HG03439 (cell line): Measurements from ENCODE around the gene TFAP2B.

Experiments
- ATAC-seq: cut with Tn5 transposase; IDR thresholded peaks from one replicate; pipeline ENCODE4 v1.9.1; 2021; ENCODE audit warnings: mild to moderate bottlenecking, moderate library complexity; ENCODE audit not compliant: unreplicated experiment

Gene TFAP2B

DNA sequence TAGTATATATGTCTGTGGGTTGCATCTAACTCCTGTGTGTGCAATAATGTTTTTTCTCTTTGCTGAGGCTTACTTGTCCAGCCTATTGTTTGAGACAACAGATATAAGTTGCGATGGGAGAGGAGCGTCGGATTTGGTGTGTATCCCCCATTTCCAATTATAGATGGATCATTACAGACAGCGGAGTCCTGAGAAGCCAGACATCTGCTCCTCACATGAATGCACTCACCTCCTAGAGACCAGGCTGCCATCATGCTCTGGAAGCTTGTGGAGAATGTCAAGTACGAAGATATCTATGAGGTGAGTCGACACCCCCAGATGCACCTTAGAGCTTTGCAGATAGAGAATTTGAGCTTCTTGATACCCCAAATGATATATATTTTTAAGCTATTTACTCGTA lies at the start of gene TFAP2B:
TSS of gene TFAP2B (plus strand) at position 199 of the 400 bp plus-strand sequence. CDS start at position 220, 21 bp downstream.
- ATAC-seq, result no peak

DNA sequence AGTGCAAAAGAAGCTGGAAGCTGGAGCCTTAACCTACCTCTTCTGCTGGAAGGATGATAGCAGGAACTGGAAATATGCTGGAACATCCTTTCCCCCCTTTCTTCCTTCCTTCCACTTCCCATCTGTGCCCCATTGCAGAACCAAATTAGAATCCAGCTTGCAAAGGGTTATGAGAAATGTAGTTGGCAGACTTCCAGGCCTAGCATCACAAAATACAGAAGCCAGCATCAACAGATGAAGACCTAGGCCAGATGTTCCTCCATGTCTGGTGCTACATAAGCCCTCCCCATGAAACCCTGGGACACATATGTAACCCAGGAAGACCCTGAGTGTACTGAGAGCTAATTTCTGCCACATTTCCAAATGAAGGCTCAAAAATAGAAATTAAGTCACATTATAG lies 40.0 kb upstream of the TFAP2B start:
- ATAC-seq, result no peak

DNA sequence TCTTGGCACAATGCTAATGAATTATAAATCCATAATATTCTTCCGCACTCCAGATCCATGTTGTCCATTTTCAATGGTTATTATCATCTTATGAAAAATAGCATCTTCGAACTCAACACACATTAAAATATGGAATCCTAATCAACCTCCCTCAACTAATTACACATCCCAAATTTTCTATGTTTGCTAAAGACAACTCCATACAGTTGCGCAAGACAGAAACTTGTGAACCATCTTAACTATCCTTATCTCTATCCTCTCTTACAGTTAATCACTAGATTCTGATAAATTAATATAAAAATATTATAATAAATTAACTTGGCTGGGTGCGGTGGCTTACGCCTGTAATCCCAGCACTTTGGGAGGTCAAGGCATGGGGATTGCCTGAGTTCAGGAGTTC lies 38.3 kb upstream of the TFAP2B start:
- no peak for ATAC-seq

DNA sequence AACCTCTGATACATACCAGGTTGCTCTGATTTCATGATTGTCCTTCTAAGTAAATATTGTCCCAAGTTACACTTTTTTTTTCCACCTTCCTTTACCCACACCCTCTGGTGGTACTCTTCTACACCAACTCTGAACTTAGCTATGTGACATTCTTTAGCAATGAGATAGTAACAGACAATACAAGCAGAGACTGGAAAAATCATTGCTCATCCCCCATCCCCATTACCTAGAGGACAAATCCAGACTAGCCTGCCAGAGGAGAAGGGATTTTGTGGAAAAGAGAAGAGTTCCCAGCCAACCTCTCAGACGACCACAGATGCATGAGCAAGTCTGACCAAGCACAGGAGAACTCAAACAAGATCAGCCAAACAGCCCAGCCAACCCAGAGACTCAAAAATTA lies 32.8 kb upstream of the TFAP2B start:
- ATAC-seq, result no peak

DNA sequence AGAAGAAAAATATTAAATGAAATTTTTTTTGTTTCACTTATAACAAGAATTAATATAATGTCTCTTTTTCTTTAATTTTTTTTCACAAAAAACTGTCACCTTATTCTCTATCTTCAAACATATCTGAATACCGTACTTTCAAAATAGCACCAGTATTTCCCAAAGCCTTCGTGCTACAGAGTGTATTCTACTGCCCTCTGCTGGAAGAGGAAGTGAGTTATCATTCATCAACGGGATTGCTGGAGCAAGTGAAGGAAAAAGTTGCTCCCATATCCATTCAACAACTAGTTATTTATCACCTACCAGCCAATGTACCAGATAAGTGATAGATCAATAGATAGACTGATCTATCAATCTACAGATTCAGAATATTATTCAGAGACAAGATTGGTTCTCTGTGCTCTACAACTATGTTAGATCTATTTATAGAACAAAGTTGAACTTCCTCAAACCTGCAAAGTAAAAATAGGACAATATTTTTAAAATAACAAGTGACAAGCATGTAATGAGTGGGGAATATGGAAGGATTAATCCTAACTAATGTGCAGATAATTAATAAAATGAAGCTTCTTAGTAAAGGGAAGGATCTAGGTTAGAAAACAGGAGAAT lies 26.7 kb upstream of the TFAP2B start:
- ATAC-seq, result no peak

DNA sequence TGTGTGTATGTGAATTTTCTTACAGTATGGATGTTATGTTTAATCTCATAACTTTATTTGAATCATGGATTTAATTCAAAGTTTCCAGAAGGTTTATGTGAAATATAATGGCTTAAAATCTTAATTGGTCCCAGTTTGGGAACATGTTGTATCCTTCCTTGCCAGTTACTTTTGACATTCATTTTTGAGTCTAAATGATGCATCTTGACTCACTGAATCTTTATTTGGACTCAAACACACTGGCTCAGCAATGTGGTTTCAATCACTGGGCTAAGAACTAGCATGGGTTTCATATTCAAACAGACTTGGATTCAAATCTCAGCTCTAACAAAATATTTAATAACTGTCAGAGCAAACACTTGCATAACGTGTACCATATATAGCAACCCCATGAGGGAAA lies 25.9 kb upstream of the TFAP2B start:
- ATAC-seq, result no peak

DNA sequence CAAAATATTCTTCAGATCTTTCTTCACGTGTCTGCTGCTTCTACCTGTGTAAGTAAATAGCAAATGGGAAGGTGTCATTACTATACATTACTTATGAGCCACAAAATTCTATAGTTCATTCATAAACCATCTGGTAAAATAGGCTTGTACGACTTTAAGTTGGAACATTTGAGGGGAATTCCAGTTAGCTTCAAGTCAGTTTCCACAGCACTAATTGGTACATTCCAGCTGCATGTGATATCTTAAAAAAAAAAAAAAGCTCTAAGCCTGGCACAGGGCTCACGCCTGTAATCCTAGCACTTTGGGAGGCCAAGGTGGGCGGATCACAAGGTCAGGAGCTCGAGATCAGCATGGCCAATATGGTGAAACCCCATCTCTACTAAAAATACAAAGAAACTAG lies 23.1 kb upstream of the TFAP2B start:
- no peak for ATAC-seq

DNA sequence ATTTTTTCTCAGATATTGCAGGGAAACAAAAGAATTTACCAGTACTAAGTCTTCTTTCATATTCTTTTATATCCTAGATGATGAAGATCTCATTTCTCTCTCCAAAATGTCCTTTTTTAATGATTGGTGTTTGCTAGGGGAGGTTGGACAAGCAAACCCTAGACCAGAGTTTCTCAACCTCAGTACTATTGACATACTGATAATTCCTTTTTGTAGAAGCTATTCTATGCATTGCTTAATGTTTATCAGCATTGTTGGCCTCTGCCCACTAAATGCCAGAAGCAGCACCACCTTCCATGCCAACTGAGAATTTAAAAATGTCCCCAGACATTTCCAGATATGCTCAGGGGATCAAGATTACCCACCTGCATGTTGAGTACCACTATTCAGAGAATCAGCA lies 14.4 kb upstream of the TFAP2B start:
- no peak for ATAC-seq

DNA sequence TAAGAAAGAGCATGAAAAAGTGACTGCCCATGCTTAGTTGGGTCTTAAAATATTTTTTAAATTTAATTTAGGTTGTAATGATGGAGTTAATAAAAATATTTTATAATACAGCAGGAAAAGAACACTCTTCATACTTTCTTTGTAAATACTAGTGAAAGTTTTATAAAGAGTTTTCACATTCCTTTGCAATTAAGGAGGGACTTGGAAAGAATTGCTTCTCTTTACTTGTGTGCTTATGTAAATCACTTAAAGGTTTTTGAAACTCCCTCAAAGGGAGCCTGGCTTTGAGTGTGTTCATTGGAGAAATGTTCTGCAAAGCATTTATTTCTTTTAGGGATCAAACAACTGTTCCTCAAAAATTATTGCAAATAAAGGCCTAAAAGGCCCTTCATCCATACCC lies 11.6 kb upstream of the TFAP2B start:
- ATAC-seq, result no peak

DNA sequence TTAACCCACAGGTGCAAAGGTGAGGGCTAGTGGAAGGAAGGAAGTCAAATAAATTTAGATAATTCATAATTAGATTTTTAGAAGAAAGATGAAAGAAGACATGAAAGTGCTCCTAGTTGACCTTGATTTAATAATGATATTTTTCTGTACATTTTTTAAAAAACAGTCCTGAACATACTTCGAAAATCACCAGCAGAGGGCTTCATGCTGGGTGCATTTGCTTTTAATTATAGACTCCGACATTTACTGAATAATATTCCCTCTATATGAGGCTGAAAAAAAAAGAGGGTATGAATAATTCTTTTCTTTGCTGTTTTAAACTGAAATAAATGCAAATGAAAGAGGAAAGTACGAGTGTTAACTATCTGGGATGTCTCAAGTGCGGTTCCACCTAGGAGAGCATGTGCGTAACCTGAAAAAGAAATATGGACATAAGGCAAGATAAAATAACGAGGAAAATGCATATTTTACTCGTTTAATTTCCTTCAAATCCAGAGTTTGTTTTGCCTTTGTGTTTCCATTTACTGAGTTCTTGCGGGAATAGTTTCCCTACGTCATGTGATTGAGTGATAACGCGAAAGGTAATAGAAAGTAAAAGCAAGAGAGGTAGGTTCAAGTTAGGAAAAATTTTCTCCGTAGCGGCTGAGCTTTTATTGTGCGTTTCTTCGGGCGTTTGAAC lies 3.1 kb upstream of the TFAP2B start:
- peak; percentile 53 for ATAC-seq

DNA sequence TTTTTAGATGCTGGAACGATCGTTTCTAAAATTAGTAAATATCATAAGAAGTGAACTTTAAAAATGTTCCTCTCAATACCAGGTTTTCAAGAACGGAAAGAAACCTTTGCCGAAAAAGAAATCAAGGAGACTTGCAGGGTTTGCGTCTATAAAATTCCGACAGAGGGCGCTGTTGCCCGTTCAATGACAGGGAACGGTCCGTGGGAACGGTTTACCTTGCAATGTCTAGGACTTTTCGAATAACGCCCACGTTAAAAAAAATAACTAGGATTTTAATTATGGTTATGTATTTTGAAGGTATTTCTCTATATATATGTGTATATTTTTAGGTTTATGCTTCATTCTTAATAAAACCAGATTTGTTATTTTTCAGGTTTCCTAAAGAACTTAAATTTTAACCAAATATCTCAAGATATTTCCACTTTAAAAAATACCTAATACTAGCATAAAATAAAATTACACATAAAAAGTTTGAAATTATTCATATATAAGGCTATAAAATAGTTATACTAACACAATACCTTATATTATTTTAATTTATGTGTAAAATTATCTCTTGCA lies 2.5 kb upstream of the TFAP2B start:
- peak; percentile 90 for ATAC-seq

DNA sequence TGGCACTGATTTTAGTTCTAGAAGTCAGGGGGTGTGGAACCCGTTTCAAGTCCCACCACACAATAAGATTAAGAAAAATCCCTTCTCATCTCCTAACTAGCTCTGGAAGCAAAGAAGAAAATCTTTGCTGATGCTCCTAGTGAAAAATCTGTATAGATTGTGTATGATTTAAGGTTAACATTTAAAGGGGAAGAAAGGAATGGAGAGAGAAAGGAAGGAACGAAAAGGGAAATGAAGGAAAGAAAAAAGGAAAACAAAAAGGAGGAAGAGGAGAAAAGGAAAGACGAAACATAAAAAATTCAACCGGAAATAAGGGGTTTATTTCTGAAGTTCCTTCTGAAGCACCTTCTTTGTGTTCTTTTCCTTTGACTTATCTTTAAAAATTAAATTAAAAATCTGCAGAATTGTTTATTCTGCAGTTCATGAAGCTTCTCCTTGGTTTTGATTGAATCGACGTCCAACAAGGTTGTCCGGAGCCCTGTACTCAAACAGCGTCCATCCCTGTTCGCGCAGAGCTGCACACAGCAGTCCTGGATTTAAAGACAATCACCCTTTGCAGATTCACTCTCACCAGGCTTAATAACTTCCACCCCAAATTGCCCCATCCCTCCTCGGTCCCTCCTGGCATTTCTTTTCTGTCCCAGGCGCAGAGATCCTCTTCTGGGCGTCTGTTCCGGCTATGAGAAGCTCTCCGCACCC lies 1.6 kb upstream of the TFAP2B start:
- no peak for ATAC-seq

DNA sequence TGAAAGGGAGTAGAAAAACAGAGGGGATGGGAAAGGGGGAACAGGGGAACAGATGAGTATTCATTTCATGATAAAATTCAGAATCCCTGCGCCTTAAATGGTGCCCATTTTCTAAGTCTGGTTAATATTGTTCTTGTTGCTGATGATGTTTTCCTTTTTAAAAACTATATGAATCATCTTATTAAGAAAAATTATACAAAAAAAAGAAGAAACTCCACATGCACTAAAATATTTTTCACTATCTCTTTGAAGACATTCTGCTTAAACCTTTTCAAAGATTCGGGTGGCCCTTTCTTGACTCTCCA lies 1.1 kb upstream of the TFAP2B start:
- no peak for ATAC-seq

DNA sequence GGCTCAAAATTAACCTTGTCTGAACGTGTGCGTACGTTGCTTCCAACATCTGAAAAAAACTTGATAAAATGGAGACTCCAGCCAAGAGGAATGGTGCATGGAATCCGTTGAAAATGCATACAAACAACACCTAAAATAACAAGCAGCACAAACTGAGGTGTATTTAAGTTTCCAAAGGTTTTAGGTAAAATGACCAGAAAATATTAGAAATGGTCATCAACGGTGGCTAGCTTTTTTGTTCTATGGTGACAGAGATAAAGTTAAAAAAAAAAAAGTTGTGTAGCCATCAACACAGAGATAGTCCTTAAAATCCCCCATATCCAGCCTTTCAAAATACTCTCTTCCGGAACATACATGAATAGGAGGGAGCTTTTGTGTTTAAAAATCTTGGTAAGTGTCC lies 651 bp upstream of the TFAP2B start:
- ATAC-seq, result no peak

DNA sequence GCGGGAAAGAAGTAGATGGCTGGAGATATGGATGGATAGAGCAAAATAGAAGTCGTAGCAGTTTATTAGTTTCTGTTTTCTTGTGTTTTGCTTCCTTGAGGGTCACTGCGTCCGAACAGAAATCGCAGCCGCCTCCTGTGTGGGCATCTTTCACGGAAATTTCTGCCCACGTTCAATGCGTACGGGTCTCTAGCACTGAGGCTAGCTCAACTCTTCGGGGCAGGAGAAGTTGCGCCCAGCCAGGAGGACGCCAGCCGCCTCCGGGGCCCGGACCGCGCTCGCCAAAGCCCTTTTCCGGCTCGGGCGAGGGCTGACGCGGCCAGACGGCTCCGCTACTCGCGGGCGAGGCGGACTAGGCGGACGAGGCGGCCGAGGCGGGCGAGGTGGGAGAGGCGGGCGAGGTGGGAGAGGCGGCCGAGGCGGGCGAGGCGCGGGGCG lies 814 bp downstream of the TFAP2B start:
- ATAC-seq, result no peak

DNA sequence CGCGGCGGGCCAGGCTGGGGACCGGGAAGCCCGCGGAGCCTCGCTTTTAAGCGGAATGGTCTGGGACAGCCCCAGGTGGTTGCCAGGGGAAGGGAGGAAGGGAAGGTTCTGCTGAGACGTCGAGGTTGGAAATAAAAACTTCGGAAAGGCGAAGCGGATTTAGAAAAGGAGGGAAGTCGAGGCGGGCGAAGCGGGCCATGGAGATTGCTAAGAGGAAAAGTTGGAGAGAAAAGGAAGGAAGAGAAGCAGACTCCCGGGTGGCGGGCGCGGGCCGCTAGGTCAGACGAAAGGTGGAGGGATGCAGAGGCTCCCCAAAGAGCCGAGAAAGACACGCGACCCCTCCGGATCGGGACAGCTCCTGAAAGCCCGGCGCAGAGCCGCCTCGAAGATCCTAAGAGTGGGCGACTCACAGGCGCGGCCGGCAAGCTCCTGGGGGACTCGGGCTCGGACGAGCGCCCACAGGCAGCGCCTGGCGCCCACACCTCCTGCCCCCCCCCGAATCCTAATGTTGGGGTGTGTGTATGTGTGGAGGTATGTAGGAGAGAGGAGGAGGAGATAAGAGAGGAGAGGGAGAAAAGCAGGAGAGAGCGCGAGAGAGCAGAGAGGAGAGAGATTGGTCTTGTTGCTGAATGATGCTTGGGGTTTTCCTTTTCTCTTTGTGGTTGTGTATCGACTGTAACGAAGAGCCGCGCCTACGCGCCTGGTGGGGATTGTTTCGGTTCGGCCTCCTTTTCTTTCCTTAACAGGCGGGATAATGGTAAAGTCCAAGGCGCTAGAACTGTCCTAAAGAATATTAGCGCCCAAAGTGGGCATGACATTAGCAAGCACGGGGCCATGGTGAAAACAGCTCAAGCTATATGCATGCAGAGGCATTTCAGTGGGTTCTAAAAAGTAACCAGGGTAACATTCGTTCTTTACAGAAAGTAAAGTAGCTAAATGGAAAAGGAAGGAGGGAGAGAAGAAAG lies 1.5 kb downstream of the TFAP2B start:
- no peak for ATAC-seq

DNA sequence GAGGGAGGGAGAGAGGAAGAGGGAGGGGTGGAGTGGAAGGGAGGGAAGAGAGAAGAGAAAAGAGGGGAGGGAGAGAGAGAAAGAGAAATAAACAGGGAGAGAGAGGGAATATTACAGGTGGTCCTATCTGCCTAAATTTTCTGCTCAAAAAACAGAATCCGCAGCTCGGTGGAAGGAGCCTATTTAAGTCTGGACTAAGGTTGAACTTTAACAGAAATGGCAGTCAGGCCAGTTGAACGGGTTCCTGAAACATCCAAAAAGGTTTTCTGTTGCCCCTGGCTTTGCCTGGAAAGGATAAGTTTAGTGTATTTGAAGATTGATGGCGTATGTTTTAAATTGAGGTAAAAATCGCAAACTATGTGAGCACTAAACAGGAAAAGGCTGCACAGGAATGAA lies 2.2 kb downstream of the TFAP2B start:
- no peak for ATAC-seq

DNA sequence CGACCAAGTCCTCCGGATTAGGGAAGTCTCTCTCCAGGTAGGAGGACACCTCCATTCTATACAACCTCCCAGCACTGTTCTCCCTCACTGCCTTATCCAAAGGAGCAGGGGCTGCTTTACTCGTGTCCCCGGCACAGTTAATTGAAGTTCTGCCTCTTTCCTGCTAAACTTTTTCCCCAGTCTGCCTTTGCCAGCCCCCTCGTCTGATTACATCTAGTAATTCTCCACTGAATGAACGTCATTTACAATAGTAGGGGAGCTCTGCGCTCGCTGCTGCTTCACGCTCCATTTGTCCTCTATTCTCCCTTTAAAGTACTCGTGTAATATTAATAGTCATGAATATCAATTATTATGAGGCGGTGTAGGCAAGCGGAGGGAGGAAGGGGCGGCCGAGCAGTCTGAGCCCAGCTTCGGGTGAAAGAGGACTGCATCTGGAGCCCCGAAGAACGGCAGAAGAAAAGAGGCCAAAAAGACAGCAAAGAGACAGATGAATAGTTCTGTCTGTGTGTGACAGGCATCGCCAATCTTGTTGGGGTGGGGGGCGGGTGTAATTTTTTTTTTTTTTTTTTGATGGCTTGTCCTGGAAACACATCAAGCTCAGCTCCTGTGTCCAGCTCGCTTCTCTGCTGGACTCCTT lies 2.9 kb downstream of the TFAP2B start:
- ATAC-seq, result no peak

DNA sequence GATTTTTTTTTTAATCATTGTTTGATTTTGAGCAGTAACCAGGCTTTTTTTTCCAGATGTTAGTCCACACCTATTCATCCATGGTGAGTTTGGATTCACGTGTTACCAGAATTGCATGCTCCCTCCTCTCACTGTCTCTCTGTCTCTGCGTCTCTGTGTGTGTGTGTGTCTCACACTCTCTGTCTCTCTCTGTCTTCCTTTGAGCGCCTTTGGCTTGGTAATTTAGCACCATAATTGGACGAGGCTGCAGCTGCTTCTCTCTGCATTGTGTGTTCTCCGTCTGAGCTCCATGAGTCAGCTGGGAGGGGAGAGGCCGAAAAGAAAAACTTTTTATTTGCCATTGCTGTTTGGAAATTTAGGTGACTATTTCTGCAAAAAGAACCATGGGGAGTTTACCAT lies 3.4 kb downstream of the TFAP2B start:
- ATAC-seq, result no peak

DNA sequence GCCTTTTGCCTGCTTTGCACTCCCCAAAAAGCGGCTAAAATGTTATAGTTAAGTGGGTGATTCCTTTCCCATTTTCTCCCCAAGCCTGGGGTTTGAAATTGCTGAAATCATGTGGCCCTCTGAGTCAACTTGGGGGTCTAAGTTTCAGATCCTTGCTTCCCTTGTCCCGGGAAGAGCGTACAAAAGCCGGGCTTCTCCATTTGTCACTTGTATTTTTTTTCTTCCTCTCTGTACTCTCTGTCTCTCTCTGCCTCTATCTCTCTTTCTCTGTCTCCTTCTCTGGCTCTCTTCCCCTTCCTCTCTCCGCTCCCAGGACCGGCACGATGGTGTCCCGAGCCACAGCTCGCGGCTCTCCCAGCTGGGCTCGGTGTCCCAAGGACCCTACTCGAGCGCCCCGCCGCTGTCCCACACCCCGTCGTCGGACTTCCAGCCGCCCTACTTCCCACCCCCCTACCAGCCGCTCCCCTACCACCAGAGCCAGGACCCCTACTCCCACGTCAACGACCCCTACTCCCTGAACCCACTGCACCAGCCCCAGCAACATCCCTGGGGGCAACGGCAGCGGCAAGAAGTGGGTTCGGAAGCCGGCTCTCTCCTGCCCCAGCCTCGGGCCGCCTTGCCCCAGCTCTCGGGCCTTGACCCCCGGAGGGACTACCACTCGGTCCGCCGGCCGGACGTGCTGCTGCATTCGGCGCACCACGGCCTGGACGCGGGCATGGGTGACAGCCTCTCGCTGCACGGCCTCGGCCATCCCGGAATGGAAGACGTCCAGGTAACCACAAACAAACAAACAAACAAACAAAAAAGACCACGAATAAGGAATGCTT lies 4.6 kb downstream of the TFAP2B start:
- ATAC-seq, result no peak
